AG09319 (cell line): ENCODE results near the gene CYTL1.

ENCODE experiments used
- DNase-seq: peaks from one replicate; pipeline ENCODE4 v3.0.0-alpha.2; 2010; ENCODE audit warnings: low read depth; ENCODE audit errors: extremely low read depth
- CTCF ChIP-seq: IDR thresholded peaks from 2 replicates; pipeline ENCODE4 v1.5.1; 2011; ENCODE audit warnings: low read depth, mild to moderate bottlenecking, inconsistent platforms, low read length, moderate library complexity

The CYTL1 gene

GRCh38 chr4:4995908-4996265, 23.4 kb downstream of the CYTL1 start:
- peak; percentile 22 for DNase-seq
- no peak for TF ChIP-seq CTCF

- peak; percentile 40 for DNase-seq
- TF ChIP-seq CTCF: peak; percentile 94
Observed at GRCh38 chr4:4995103-4995907, 24.0 kb downstream of the CYTL1 start.

- TF ChIP-seq CTCF: no peak
Observed at GRCh38 chr4:4994312-4995097, 24.8 kb downstream of the CYTL1 start.

GRCh38 chr4:4992833-4993232, 26.4 kb downstream of the CYTL1 start:
- no peak for DNase-seq
- no peak for TF ChIP-seq CTCF

More at GRCh38 chr4:4994312-4995097, 24.8 kb downstream of the CYTL1 start:
- DNase-seq: no peak

DNA sequence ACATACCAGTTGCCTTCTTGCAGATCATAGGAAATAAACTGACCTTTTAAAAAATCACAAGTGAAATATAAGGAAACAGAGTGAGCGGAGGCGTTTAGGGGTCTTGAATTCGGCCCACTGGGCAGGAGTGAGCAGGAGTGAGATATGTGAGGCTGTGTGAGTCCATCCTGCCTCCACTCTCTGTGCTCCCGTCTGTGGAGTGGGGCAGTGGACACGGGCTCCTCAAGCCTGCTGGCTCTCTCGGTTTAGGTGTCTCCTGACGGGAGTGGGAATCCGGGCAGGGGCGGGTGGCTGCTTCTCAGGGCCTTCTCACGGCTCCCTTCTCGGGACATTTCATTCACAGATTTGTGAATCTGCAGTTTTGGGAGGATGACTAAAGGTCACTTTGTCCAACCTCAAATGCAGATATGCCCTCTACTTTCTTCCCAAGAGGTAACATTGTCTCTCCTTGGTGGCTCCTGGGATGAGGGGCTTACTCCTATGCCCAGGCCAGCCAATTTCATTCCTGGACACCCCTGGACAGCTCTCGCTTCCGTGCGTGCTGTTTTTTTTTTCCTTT, 27.6 kb downstream of the CYTL1 start:
- DNase-seq: no peak
- no peak for TF ChIP-seq CTCF

GRCh38 chr4:4990857-4991540, 28.3 kb downstream of the CYTL1 start:
- peak; percentile 90 for DNase-seq
- no peak for TF ChIP-seq CTCF
